Endothelial cell of umbilical vein (primary cell): ENCODE results near the gene DIDO1. TPM values are rescaled to one million over a fixed set of nuclear protein-coding genes. Genes with fewer than 3 reads are reported as not detected.

ENCODE experiments used
- BruUV-seq: library from RNA; stranded (reverse); fragments of 400-500 nt; replicated peaks from 2 replicates; lab custom pipeline; 2021; lab: Mats Ljungman, UMichigan
- CTCF ChIA-PET: fragments of 300-600, 350-600 bp; sonication (Branson Sonifier 250); formaldehyde crosslinking; loops from one replicate; lab custom pipeline; 2021; ENCODE audit warnings: antibody characterized with exemption, inconsistent platforms; lab: Charles Lee
- POLR2A ChIA-PET: fragments of 300-600, 350-600 bp; sonication (Branson Sonifier 250); formaldehyde crosslinking; loops from one replicate; lab custom pipeline; 2021; ENCODE audit warnings: antibody characterized with exemption, inconsistent platforms; lab: Charles Lee
- DNase-seq: peaks from one replicate; pipeline ENCODE4 v3.0.0-alpha.2; 2011; ENCODE audit warnings: low read depth, low spot score
- FAIRE-seq: peaks from 2 replicates; lab custom pipeline; 2011; peaks lifted over from hg19 to GRCh38; lab: Jason Lieb, UNC
- H2AFZ ChIP-seq: 2 replicates; pipeline ENCODE4 v1.6.0; 2012; ENCODE audit warnings: low read depth, low read length, control low read depth, inconsistent platforms
- H3K27ac ChIP-seq: 2 replicates; pipeline ENCODE4 v1.5.1; 2011; ENCODE audit warnings: low read depth, mild to moderate bottlenecking, control low read depth, low read length, moderate library complexity; ENCODE audit not compliant: insufficient read depth
- H3K27me3 ChIP-seq, 2 experiments: 2 replicates each; pipeline versions ENCODE4 v1.6.0 to v1.6.1; 2011; ENCODE audit warnings: low read length in 2 of 2, mixed read lengths in 1 of 2; ENCODE audit not compliant: control insufficient read depth in 2 of 2, insufficient read depth in 2 of 2
- H3K36me3 ChIP-seq, 2 experiments: 2 replicates in 1 of 2; 3 replicates in 1 of 2; pipeline ENCODE4 v1.5.1; 2011; ENCODE audit warnings: low read length in 2 of 2, mild to moderate bottlenecking in 1 of 2, moderate library complexity in 1 of 2; ENCODE audit not compliant: control insufficient read depth in 2 of 2, insufficient read depth in 2 of 2; ENCODE audit errors: extremely low read depth in 1 of 2
- H3K4me1 ChIP-seq: 3 replicates; pipeline ENCODE4 v1.5.1; 2011; ENCODE audit warnings: mild to moderate bottlenecking, low read length; ENCODE audit not compliant: control insufficient read depth, insufficient read depth; ENCODE audit errors: extremely low read depth
- H3K4me2 ChIP-seq: 2 replicates; pipeline ENCODE4 v1.6.1; 2011; ENCODE audit warnings: low read length, control low read depth, mixed read lengths; ENCODE audit not compliant: insufficient read depth
- H3K4me3 ChIP-seq, 3 experiments: fragments of 200-600 bp in 1 of 3; sonication (generic), shearing (Covaris generic) in 1 of 3; replicated peaks in 1 of 3; 2 replicates each; pipeline ENCODE4 v1.5.1; 2011 to 2016; ENCODE audit warnings: control low read depth in 3 of 3, low read length in 3 of 3, mild to moderate bottlenecking in 2 of 3, inconsistent platforms in 1 of 3, low read depth in 1 of 3, moderate library complexity in 1 of 3; ENCODE audit not compliant: insufficient read depth in 1 of 3
- H3K79me2 ChIP-seq: 2 replicates; pipeline ENCODE4 v1.6.0; 2012; ENCODE audit warnings: low read length, inconsistent platforms; ENCODE audit not compliant: control insufficient read depth, insufficient read depth
- H3K9ac ChIP-seq: replicated peaks from 2 replicates; pipeline ENCODE3; 2011; ENCODE audit warnings: low read length, control low read depth; ENCODE audit not compliant: insufficient read depth; ENCODE audit errors: extremely low read depth
- H3K9me1 ChIP-seq: replicated peaks from 3 replicates; pipeline ENCODE4 v1.6.0; 2011; ENCODE audit warnings: mild to moderate bottlenecking, low read length; ENCODE audit not compliant: control insufficient read depth, insufficient read depth; ENCODE audit errors: extremely low read depth
- H3K9me3 ChIP-seq: replicated peaks from 2 replicates; pipeline ENCODE4 v1.5.1; 2012; ENCODE audit warnings: low read length, inconsistent platforms; ENCODE audit not compliant: control insufficient read depth, insufficient read depth
- H4K20me1 ChIP-seq: replicated peaks from 2 replicates; pipeline ENCODE3; 2011; ENCODE audit warnings: mild to moderate bottlenecking, low read length; ENCODE audit not compliant: control insufficient read depth, insufficient read depth; ENCODE audit errors: extremely low read depth
- EZH2 ChIP-seq: IDR thresholded peaks from 2 replicates; pipeline ENCODE4 v1.6.1; 2012; ENCODE audit warnings: borderline replicate concordance, low read depth, mild to moderate bottlenecking, moderate library complexity, low read length, inconsistent platforms; ENCODE audit not compliant: severe bottlenecking
- FOS ChIP-seq: IDR thresholded peaks from 2 replicates; pipeline ENCODE4 v1.6.1; 2011; ENCODE audit warnings: mild to moderate bottlenecking, low read length, moderate library complexity, borderline replicate concordance; ENCODE audit not compliant: insufficient read depth
- GATA2 ChIP-seq: IDR thresholded peaks from 2 replicates; pipeline ENCODE4 v1.7.0; 2011; ENCODE audit warnings: low read depth, mild to moderate bottlenecking, moderate library complexity, mixed read lengths, low read length; ENCODE audit not compliant: insufficient read length, insufficient read depth
- JUN ChIP-seq: IDR thresholded peaks from 2 replicates; pipeline ENCODE4 v1.6.1; 2011; ENCODE audit warnings: borderline replicate concordance, low read depth; ENCODE audit not compliant: insufficient read length, insufficient read depth
- MYC ChIP-seq: IDR thresholded peaks from one replicate; pipeline ENCODE4 v1.6.1; 2011; ENCODE audit warnings: mild to moderate bottlenecking, low read depth, low read length
- POLR2A ChIP-seq: IDR thresholded peaks from 2 replicates; pipeline ENCODE4 v1.6.1; 2012; ENCODE audit warnings: low read depth, mild to moderate bottlenecking, control low read depth, low read length
- POLR2AphosphoS5 ChIP-seq: IDR thresholded peaks from 2 replicates; pipeline ENCODE4 v1.6.1; 2012; ENCODE audit warnings: low read depth, mild to moderate bottlenecking, control low read depth, low read length, moderate library complexity; ENCODE audit not compliant: insufficient read depth
- dilution Hi-C: fragments of 300-500 bp; cut with MboI; formaldehyde crosslinking; loops from one replicate; pipeline ENCODE4 v1.15.0; 2019; ENCODE audit warnings: low sequenced_read_pairs; ENCODE audit not compliant: extremely low pct_ligation_motif_present
- intact Hi-C: fragments of 100-400 bp; cut with micrococcal nuclease; formaldehyde crosslinking; loops from one replicate; pipeline ENCODE4 v1.10.0; 2022
- polyA plus RNA-seq, 4 experiments: library from polyadenylated mRNA; depleted of rRNA in 3 of 4; stranded (reverse) in 3 of 4; unstranded in 1 of 4; fragments of >200 nt; gene quantifications; 2 replicates each; pipeline versions ENCODE4 v1.2.1 to v1.2.3, GENCODE V29; 2011 to 2012; ENCODE audit warnings: missing spikeins in 1 of 4
- total RNA-seq: library from RNA; stranded (reverse); gene quantifications from 2 replicates; pipeline ENCODE4 v1.2.3, GENCODE V29; 2021
- TF ChIP-seq, protein P1 (sequence below): IDR thresholded peaks from 2 replicates; pipeline ENCODE4 v1.6.1; 2011; ENCODE audit not compliant: insufficient read depth, insufficient read length
- TF ChIP-seq, protein P2 (sequence below), 2 donors: IDR thresholded peaks; 1 replicate in 1 of 2; 2 replicates in 1 of 2; pipeline ENCODE4 v1.5.1; 2011; ENCODE audit warnings: low read length in 2 of 2, mild to moderate bottlenecking in 2 of 2, moderate library complexity in 2 of 2, control low read depth in 1 of 2, inconsistent platforms in 1 of 2, low read depth in 1 of 2; ENCODE audit not compliant: insufficient read depth in 1 of 2; ENCODE audit errors: extremely low read depth in 1 of 2

The DIDO1 gene
- total and polyA plus RNA-seq, 2 donors (not counting 3 experiments of a cell fraction or from before 2014, with no cell fraction given), result 22.1 to 51.2 TPM

DNA sequence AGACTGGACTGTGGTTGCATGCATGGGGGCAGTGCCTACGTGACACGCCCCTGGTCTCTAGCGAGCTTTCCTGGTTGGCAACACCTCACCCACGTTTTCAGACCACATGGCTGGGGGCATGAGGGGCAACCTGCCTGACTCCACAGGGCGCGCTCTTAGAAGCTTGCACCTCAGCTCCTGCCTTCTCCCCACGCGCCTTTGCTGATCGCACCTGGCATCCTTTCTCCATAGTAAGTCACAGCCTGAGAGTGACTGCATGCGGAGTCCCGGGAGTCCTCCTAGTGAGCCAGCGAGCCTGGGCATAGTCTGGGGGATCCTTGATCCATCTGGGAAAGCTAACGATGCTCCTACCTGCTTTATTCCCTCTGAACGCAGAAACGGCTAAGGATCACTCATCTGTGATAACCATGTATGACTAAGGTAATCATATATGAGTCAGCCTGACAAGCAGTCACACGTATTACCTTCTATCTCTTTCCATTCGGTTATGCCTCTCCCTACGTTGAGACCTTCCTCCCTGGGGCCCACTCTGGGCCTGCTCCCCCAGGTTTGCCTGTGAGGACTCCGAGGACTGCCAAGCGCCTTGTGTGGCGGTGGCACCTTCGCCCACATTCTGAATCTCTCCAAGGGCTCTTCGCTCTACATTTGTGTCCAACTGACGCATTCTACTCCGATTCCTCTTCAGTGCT lies 69.2 kb downstream of the DIDO1 start:
- Histone ChIP-seq H3K4me3 (no peak overlapping the region), H3K9me3 (no peaks in the 10 kb centered on the region), H3K27me3 (no peaks in the 10 kb centered on the region), H3K79me2 (peaks cover 16% of the 10 kb centered on the region), H3K4me2 (no peak overlapping the region), H3K9me1 (no peaks in the 10 kb centered on the region), H3K36me3 (peaks cover 3 to 12% of the 10 kb centered on the region in 2 experiments), H3K27ac (no peak overlapping the region), H3K9ac (no peak overlapping the region), H3K4me1 (peaks cover 10% of the 10 kb centered on the region), H2AFZ (no peak overlapping the region), H4K20me1 (no peaks in the 10 kb centered on the region)
- ChIA-PET CTCF (no interaction called here), POLR2A (no interaction called here)
- DNase-seq (no peak), FAIRE-seq (no peak)
- TF ChIP-seq POLR2A (no peak), POLR2AphosphoS5 (no peak), GATA2 (no peak), MYC (no peak), JUN (no peak), FOS (no peak), EZH2 (no peak)
- TF ChIP-seq, protein P1, sequence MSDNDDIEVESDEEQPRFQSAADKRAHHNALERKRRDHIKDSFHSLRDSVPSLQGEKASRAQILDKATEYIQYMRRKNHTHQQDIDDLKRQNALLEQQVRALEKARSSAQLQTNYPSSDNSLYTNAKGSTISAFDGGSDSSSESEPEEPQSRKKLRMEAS, result no peak
- TF ChIP-seq, protein P2, sequence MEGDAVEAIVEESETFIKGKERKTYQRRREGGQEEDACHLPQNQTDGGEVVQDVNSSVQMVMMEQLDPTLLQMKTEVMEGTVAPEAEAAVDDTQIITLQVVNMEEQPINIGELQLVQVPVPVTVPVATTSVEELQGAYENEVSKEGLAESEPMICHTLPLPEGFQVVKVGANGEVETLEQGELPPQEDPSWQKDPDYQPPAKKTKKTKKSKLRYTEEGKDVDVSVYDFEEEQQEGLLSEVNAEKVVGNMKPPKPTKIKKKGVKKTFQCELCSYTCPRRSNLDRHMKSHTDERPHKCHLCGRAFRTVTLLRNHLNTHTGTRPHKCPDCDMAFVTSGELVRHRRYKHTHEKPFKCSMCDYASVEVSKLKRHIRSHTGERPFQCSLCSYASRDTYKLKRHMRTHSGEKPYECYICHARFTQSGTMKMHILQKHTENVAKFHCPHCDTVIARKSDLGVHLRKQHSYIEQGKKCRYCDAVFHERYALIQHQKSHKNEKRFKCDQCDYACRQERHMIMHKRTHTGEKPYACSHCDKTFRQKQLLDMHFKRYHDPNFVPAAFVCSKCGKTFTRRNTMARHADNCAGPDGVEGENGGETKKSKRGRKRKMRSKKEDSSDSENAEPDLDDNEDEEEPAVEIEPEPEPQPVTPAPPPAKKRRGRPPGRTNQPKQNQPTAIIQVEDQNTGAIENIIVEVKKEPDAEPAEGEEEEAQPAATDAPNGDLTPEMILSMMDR (IDR thresholded peaks at IDR 0.05; ENCODE audit: extremely low read depth in 1 of 2, insufficient read depth in 1 of 2, low read depth in 1 of 2, low read length in 2 of 2), result no peak
- intact Hi-C loops, result no loop called here
- dilution Hi-C loops, result no loop called here
- BruUV-seq, result no TSS peak
